A549 (cell line): Measurements from ENCODE around the gene APOL3.

Experiments
- MYC ChIP-seq: IDR thresholded peaks from 2 replicates; pipeline ENCODE4 v1.6.1; 2012; ENCODE audit warnings: mild to moderate bottlenecking, inconsistent platforms, low read length, improper control_type of control experiment, borderline replicate concordance
- NR3C1 ChIP-seq: fragments of >200 bp; sonication (Bioruptor Twin); formaldehyde crosslinking; IDR thresholded peaks from 3 replicates; pipeline ENCODE4 v1.6.1; 2017
- PHF8 ChIP-seq: fragments of 200-600 bp; sonication (generic); IDR thresholded peaks from 2 replicates; pipeline ENCODE4 v1.6.1; 2016; ENCODE audit warnings: low read depth, mild to moderate bottlenecking, antibody characterized with exemption, moderate library complexity, borderline replicate concordance
- POLR2A ChIP-seq: IDR thresholded peaks from 2 replicates; pipeline ENCODE4 v1.6.1; 2012; ENCODE audit warnings: mild to moderate bottlenecking, low read length

- TF ChIP-seq PHF8 (no peak), POLR2A (no peak), MYC (no peak), NR3C1 (no peak)
These were observed 35.1 kb downstream of the APOL3 start for GRCh38 chr22:36125434-36125833.
